ENCODE data around the gene SEPTIN2.
"Not testable (repeated sequence)": the region's sequence is repeated elsewhere in the genome, so short reads cannot be mapped to it uniquely, and the experiment has no call there.

SEPTIN2 gene

GRCh38 chr2:241314226-241315092, 1.3 kb upstream of the SEPTIN2 start:
- H3K27me3 ChIP-seq (ENCODE audit: control insufficient read depth, insufficient read depth, low read length), result no peaks in the 10 kb centered on the region
- peak overlapping the region; percentile 98 for H3K9ac ChIP-seq (ENCODE audit: low read depth, low read length)
- peaks cover 47% of the 10 kb centered on the region for H3K4me1 ChIP-seq (ENCODE audit: control insufficient read depth, insufficient read depth, low read length)
- H3K9me3 ChIP-seq (ENCODE audit: control insufficient read depth, insufficient read depth, low read length), result no peaks in the 10 kb centered on the region
- H3K27ac ChIP-seq (ENCODE audit: low read depth, low read length), result peak overlapping the region; percentile 98
- peaks cover 11% of the 10 kb centered on the region; the same call in 1 of the 2 replicates for H3K36me3 ChIP-seq (ENCODE audit: control insufficient read depth, insufficient read depth, low read length)
- H3K4me3 ChIP-seq (ENCODE audit: low read depth, low read length), result peak overlapping the region; percentile 92

GRCh38 chr2:241315093-241315878, 439 bp upstream of the SEPTIN2 start, which contains the start of gene HDLBP:
Gene HDLBP (minus strand): TSS chr2:241315672. CDS start chr2:241266869, 48,803 bp downstream.
- Histone ChIP-seq H3K9me3 (ENCODE audit: control insufficient read depth, insufficient read depth, low read length) (no peaks in the 10 kb centered on the region), H3K9ac (ENCODE audit: low read depth, low read length) (peak within 1 kb of the TSS; percentile 98), H3K4me1 (ENCODE audit: control insufficient read depth, insufficient read depth, low read length) (peaks cover 41% of the 10 kb centered on the region), H3K4me3 (ENCODE audit: low read depth, low read length) (peak within 1 kb of the TSS; percentile 92), H3K27me3 (ENCODE audit: control insufficient read depth, insufficient read depth, low read length) (no peaks in the 10 kb centered on the region), H3K27ac (ENCODE audit: low read depth, low read length) (peak within 1 kb of the TSS; percentile 98), H3K36me3 (ENCODE audit: control insufficient read depth, insufficient read depth, low read length) (peaks cover 17% of the 10 kb centered on the region; the same call in 1 of the 2 replicates)

- H3K4me1 ChIP-seq (ENCODE audit: control insufficient read depth, insufficient read depth, low read length), result peaks cover 48% of the 10 kb centered on the region
- no peaks in the 10 kb centered on the region for H3K9me3 ChIP-seq (ENCODE audit: control insufficient read depth, insufficient read depth, low read length)
- no peaks in the 10 kb centered on the region for H3K27me3 ChIP-seq (ENCODE audit: control insufficient read depth, insufficient read depth, low read length)
- peak overlapping the region; percentile 88 for H3K9ac ChIP-seq (ENCODE audit: low read depth, low read length)
- H3K4me3 ChIP-seq (ENCODE audit: low read depth, low read length), result peak overlapping the region; percentile 92
- H3K27ac ChIP-seq (ENCODE audit: low read depth, low read length), result peak overlapping the region; percentile 98
- peaks cover 20% of the 10 kb centered on the region; the same call in 1 of the 2 replicates for H3K36me3 ChIP-seq (ENCODE audit: control insufficient read depth, insufficient read depth, low read length)
Observed at GRCh38 chr2:241316825-241317224, 1.1 kb downstream of the SEPTIN2 start.

GRCh38 chr2:241317391-241317790, 1.7 kb downstream of the SEPTIN2 start:
- Histone ChIP-seq H3K4me3 (ENCODE audit: low read depth, low read length) (peak overlapping the region; percentile 92), H3K9me3 (ENCODE audit: control insufficient read depth, insufficient read depth, low read length) (no peaks in the 10 kb centered on the region), H3K27me3 (ENCODE audit: control insufficient read depth, insufficient read depth, low read length) (no peaks in the 10 kb centered on the region), H3K9ac (ENCODE audit: low read depth, low read length) (no peak overlapping the region), H3K27ac (ENCODE audit: low read depth, low read length) (no peak overlapping the region), H3K4me1 (ENCODE audit: control insufficient read depth, insufficient read depth, low read length) (peaks cover 47% of the 10 kb centered on the region), H3K36me3 (ENCODE audit: control insufficient read depth, insufficient read depth, low read length) (peaks cover 22% of the 10 kb centered on the region; the same call in 1 of the 2 replicates)

DNA sequence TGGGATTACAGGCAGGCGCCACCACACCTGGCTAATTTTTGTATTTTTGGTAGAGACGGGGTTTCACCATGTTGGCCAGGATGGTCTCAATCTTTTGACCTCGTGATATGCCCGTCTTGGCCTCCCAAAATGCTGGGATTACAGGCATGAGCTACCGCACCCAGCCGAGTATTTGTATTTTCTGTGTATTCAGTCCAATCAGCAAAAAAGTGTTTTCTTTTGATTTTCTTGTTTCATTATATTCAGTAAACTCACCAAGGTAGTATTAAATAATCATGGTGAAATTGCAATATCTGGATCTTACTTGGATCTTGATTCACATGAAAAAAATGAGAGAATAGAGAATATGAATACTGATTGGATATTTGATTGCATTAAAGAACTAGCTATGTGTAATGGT, 3.1 kb downstream of the SEPTIN2 start:
- H3K36me3 ChIP-seq (ENCODE audit: control insufficient read depth, insufficient read depth, low read length), result peaks cover 23% of the 10 kb centered on the region; the same call in 1 of the 2 replicates
- H3K27ac ChIP-seq (ENCODE audit: low read depth, low read length); H3K9ac ChIP-seq (ENCODE audit: low read depth, low read length); H3K27me3 ChIP-seq (ENCODE audit: control insufficient read depth, insufficient read depth, low read length); H3K9me3 ChIP-seq (ENCODE audit: control insufficient read depth, insufficient read depth, low read length): not testable (repeated sequence)
- H3K4me3 ChIP-seq (ENCODE audit: low read depth, low read length), result 0 out of 2 replicates have a peak overlapping the region, but pooled peaks have one; percentile 9
- peaks cover 44% of the 10 kb centered on the region for H3K4me1 ChIP-seq (ENCODE audit: control insufficient read depth, insufficient read depth, low read length)

GRCh38 chr2:241320394-241320793, 4.7 kb downstream of the SEPTIN2 start:
- H3K36me3 ChIP-seq (ENCODE audit: control insufficient read depth, insufficient read depth, low read length), result peaks cover 39% of the 10 kb centered on the region
- H3K27ac ChIP-seq (ENCODE audit: low read depth, low read length), result no peak overlapping the region
- H3K4me3 ChIP-seq (ENCODE audit: low read depth, low read length), result no peak overlapping the region
- no peak overlapping the region for H3K9ac ChIP-seq (ENCODE audit: low read depth, low read length)
- H3K4me1 ChIP-seq (ENCODE audit: control insufficient read depth, insufficient read depth, low read length), result peaks cover 40% of the 10 kb centered on the region
- H3K27me3 ChIP-seq (ENCODE audit: control insufficient read depth, insufficient read depth, low read length), result no peaks in the 10 kb centered on the region
- no peaks in the 10 kb centered on the region for H3K9me3 ChIP-seq (ENCODE audit: control insufficient read depth, insufficient read depth, low read length)

GRCh38 chr2:241321033-241321432, 5.3 kb downstream of the SEPTIN2 start:
- Histone ChIP-seq H3K27me3 (ENCODE audit: control insufficient read depth, insufficient read depth, low read length) (no peaks in the 10 kb centered on the region), H3K4me3 (ENCODE audit: low read depth, low read length) (no peak overlapping the region), H3K9ac (ENCODE audit: low read depth, low read length) (no peak overlapping the region), H3K27ac (ENCODE audit: low read depth, low read length) (no peak overlapping the region), H3K4me1 (ENCODE audit: control insufficient read depth, insufficient read depth, low read length) (peaks cover 40% of the 10 kb centered on the region), H3K9me3 (ENCODE audit: control insufficient read depth, insufficient read depth, low read length) (no peaks in the 10 kb centered on the region), H3K36me3 (ENCODE audit: control insufficient read depth, insufficient read depth, low read length) (peaks cover 45% of the 10 kb centered on the region)

DNA sequence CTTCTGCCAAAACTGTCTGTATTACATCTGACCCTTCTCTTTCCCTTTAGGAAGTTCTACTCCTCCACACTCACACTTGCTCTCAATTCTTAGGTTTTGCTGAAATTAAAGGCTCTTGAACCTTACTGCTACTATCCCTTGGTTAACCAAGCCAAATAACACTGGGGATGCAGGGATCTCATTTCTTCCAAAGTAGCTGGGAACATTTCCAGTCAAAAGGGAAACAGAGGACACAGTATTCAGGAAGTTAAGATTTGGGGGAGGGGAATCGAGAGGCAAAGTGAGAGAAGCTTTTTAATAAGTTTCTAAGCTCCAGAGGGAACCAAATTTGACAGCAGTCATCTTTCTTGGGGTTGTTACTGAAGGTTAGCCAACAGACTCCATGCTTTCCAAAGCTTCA, 6.2 kb downstream of the SEPTIN2 start:
- no peak overlapping the region for H3K27ac ChIP-seq (ENCODE audit: low read depth, low read length)
- no peak overlapping the region for H3K4me3 ChIP-seq (ENCODE audit: low read depth, low read length)
- no peak overlapping the region for H3K9ac ChIP-seq (ENCODE audit: low read depth, low read length)
- H3K4me1 ChIP-seq (ENCODE audit: control insufficient read depth, insufficient read depth, low read length), result peaks cover 38% of the 10 kb centered on the region
- H3K36me3 ChIP-seq (ENCODE audit: control insufficient read depth, insufficient read depth, low read length), result peaks cover 53% of the 10 kb centered on the region
- no peaks in the 10 kb centered on the region for H3K9me3 ChIP-seq (ENCODE audit: control insufficient read depth, insufficient read depth, low read length)
- H3K27me3 ChIP-seq (ENCODE audit: control insufficient read depth, insufficient read depth, low read length), result no peaks in the 10 kb centered on the region

- Histone ChIP-seq H3K4me3 (ENCODE audit: low read depth, low read length) (no peak overlapping the region), H3K9me3 (ENCODE audit: control insufficient read depth, insufficient read depth, low read length) (no peaks in the 10 kb centered on the region), H3K27ac (ENCODE audit: low read depth, low read length) (no peak overlapping the region), H3K27me3 (ENCODE audit: control insufficient read depth, insufficient read depth, low read length) (no peaks in the 10 kb centered on the region), H3K9ac (ENCODE audit: low read depth, low read length) (no peak overlapping the region), H3K4me1 (ENCODE audit: control insufficient read depth, insufficient read depth, low read length) (peaks cover 23% of the 10 kb centered on the region), H3K36me3 (ENCODE audit: control insufficient read depth, insufficient read depth, low read length) (peaks cover 57% of the 10 kb centered on the region)
Observed at GRCh38 chr2:241323778-241324177, 8.1 kb downstream of the SEPTIN2 start.

GRCh38 chr2:241324775-241325174, 9.1 kb downstream of the SEPTIN2 start:
- Histone ChIP-seq H3K4me1 (ENCODE audit: control insufficient read depth, insufficient read depth, low read length) (peaks cover 17% of the 10 kb centered on the region), H3K36me3 (ENCODE audit: control insufficient read depth, insufficient read depth, low read length) (peaks cover 60% of the 10 kb centered on the region), H3K4me3 (ENCODE audit: low read depth, low read length) (no peak overlapping the region), H3K9me3 (ENCODE audit: control insufficient read depth, insufficient read depth, low read length) (no peaks in the 10 kb centered on the region), H3K27me3 (ENCODE audit: control insufficient read depth, insufficient read depth, low read length) (no peaks in the 10 kb centered on the region), H3K27ac (ENCODE audit: low read depth, low read length) (no peak overlapping the region), H3K9ac (ENCODE audit: low read depth, low read length) (no peak overlapping the region)

- no peak overlapping the region for H3K4me3 ChIP-seq (ENCODE audit: low read depth, low read length)
- H3K36me3 ChIP-seq (ENCODE audit: control insufficient read depth, insufficient read depth, low read length), result peaks cover 61% of the 10 kb centered on the region
Observed at GRCh38 chr2:241325257-241325656, 9.5 kb downstream of the SEPTIN2 start.

More at GRCh38 chr2:241325257-241325656, 9.5 kb downstream of the SEPTIN2 start:
- Histone ChIP-seq H3K27me3 (ENCODE audit: control insufficient read depth, insufficient read depth, low read length) (no peaks in the 10 kb centered on the region), H3K9me3 (ENCODE audit: control insufficient read depth, insufficient read depth, low read length) (no peaks in the 10 kb centered on the region), H3K4me1 (ENCODE audit: control insufficient read depth, insufficient read depth, low read length) (peaks cover 17% of the 10 kb centered on the region), H3K9ac (ENCODE audit: low read depth, low read length) (no peak overlapping the region), H3K27ac (ENCODE audit: low read depth, low read length) (no peak overlapping the region)
